MM.1S (cell line): ENCODE data around the gene HDLBP.

Source experiments
- DNase-seq: peaks from one replicate; pipeline ENCODE4 v3.0.0-alpha.2; 2015
- H2AFZ ChIP-seq: fragments of 300-600 bp; sonication (generic); 2 replicates; pipeline ENCODE4 v1.6.0; 2016; ENCODE audit warnings: antibody characterized with exemption, low read length
- H3F3A ChIP-seq: fragments of 300-600 bp; sonication (generic); 2 replicates; pipeline ENCODE4 v1.6.1; 2016; ENCODE audit warnings: mild to moderate bottlenecking, antibody characterized with exemption, low read length, moderate library complexity, mixed read lengths; ENCODE audit not compliant: insufficient read depth
- H3K27ac ChIP-seq: fragments of 300-600 bp; sonication (generic); 2 replicates; pipeline ENCODE4 v1.5.1; 2016; ENCODE audit warnings: mild to moderate bottlenecking, low read length
- H3K27me3 ChIP-seq: fragments of 300-600 bp; sonication (generic); replicated peaks from 2 replicates; pipeline ENCODE4 v1.6.0; 2016; ENCODE audit warnings: low read length; ENCODE audit not compliant: insufficient read depth
- H3K36me3 ChIP-seq: fragments of 300-600 bp; sonication (generic); replicated peaks from 2 replicates; pipeline ENCODE4 v1.6.1; 2016; ENCODE audit warnings: mild to moderate bottlenecking, low read length, mixed read lengths; ENCODE audit not compliant: insufficient read depth
- H3K4me1 ChIP-seq: fragments of 300-600 bp; sonication (generic); 2 replicates; pipeline ENCODE4 v1.6.1; 2016; ENCODE audit warnings: low read length, mixed read lengths
- H3K4me2 ChIP-seq: fragments of 300-600 bp; sonication (generic); 2 replicates; pipeline ENCODE4 v1.6.0; 2016; ENCODE audit warnings: low read depth, low read length
- H3K4me3 ChIP-seq: fragments of 300-600 bp; sonication (generic); 2 replicates; pipeline ENCODE4 v1.5.1; 2016; ENCODE audit warnings: low read length, mixed read lengths
- H3K79me2 ChIP-seq: fragments of 300-600 bp; sonication (generic); 2 replicates; pipeline ENCODE4 v1.6.1; 2016; ENCODE audit warnings: mixed run types, low read length, mixed read lengths
- H3K9ac ChIP-seq: fragments of 300-600 bp; sonication (generic); 2 replicates; pipeline ENCODE4 v1.6.1; 2016; ENCODE audit warnings: low read length, mixed read lengths
- H3K9me2 ChIP-seq: fragments of 300-600 bp; sonication (generic); replicated peaks from 2 replicates; pipeline ENCODE4 v1.6.1; 2016; ENCODE audit warnings: mild to moderate bottlenecking, low read length, mixed read lengths; ENCODE audit not compliant: insufficient read depth
- H3K9me3 ChIP-seq: fragments of 300-600 bp; sonication (generic); replicated peaks from 2 replicates; pipeline ENCODE4 v1.6.1; 2016; ENCODE audit warnings: mild to moderate bottlenecking, low read length, mixed read lengths; ENCODE audit not compliant: insufficient read depth
- H4K20me1 ChIP-seq: fragments of 300-600 bp; sonication (generic); 2 replicates; pipeline ENCODE4 v1.6.1; 2016; ENCODE audit warnings: mild to moderate bottlenecking, low read length, moderate library complexity, mixed read lengths; ENCODE audit not compliant: insufficient read depth
- EZH2 ChIP-seq: fragments of 300-600 bp; sonication (generic); optimal IDR thresholded peaks from 2 replicates; pipeline ENCODE3; 2017; ENCODE audit warnings: low read depth, mild to moderate bottlenecking, antibody characterized with exemption, low read length, mixed read lengths
- EZH2phosphoT487 ChIP-seq: fragments of 300-600 bp; sonication (generic); IDR thresholded peaks from 2 replicates; pipeline ENCODE4 v1.6.1; 2018; ENCODE audit warnings: antibody characterized with exemption, low read length
- TF ChIP-seq, protein P1 (sequence below): fragments of 300-600 bp; sonication (generic); IDR thresholded peaks from 2 replicates; pipeline ENCODE4 v1.5.1; 2016; ENCODE audit warnings: antibody characterized with exemption, low read length, mixed read lengths

Gene HDLBP

DNA sequence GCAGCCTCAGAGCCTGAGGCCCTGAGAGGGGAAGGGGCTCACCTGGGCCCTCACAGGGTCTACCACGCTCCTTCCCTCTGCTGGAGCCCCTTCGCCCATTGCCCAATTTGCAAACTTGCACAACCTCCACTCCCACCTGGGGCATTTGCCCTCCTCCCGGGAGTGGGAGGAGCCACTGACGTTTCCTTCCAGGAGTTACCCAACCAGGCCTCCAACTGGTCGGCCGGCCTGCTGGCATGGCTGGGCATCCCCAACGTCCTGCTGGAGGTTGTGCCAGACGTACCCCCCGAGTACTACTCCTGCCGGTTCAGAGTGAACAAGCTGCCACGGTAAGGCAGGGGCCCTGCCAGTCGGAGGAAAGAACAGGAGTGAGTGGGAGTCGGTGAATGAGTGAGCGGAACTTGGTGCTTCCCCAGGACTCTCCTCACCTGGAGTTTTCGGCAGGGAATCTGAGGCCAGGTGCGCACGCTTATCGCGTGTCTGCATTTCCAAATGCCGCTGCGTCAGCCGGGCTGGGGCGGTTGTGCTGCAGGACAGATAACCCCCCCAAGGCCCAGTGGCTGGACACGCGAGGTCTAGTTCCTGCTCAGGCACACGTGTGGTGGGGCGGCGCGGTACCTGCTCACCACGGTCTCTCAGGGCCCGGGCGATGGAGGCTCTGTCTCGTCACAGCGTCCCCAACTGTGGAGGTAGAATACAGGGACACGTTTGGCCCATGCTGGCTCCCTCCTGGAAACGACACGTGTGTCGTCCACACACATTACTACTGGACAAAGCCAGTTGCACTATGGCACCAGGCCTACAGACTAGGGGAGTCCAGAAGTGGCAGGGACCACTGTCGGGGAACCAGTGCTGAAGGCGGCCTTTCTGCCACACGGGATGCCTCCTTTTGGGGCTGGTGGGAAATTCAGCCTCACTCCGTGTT, 115.3 kb downstream of the HDLBP start:
- Histone ChIP-seq H3K36me3 (no peaks in the 10 kb centered on the region), H2AFZ (no peak overlapping the region)
- TF ChIP-seq EZH2phosphoT487 = no peak
- TF ChIP-seq EZH2 = no peak
- TF ChIP-seq, protein P1, sequence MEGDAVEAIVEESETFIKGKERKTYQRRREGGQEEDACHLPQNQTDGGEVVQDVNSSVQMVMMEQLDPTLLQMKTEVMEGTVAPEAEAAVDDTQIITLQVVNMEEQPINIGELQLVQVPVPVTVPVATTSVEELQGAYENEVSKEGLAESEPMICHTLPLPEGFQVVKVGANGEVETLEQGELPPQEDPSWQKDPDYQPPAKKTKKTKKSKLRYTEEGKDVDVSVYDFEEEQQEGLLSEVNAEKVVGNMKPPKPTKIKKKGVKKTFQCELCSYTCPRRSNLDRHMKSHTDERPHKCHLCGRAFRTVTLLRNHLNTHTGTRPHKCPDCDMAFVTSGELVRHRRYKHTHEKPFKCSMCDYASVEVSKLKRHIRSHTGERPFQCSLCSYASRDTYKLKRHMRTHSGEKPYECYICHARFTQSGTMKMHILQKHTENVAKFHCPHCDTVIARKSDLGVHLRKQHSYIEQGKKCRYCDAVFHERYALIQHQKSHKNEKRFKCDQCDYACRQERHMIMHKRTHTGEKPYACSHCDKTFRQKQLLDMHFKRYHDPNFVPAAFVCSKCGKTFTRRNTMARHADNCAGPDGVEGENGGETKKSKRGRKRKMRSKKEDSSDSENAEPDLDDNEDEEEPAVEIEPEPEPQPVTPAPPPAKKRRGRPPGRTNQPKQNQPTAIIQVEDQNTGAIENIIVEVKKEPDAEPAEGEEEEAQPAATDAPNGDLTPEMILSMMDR = no peak

DNA sequence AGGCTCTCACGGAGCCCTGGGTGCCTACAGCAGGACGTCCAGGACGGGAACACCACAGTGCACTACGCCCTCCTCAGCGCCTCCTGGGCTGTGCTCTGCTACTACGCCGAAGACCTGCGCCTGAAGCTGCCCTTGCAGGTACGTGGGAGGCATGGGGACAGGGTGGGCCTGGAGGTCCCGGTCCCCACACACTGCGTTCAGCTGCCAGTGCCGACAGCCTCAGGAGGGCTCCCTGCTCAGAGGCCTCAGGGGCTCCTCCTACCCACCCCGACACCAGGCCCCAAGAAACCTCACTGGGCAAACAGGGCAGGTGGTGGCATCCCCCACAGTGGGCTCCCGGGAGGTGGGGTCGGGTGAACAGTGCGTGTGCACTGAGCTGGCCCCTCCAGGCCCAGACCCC, 116.2 kb downstream of the HDLBP start:
- Histone ChIP-seq H3K36me3 (no peaks in the 10 kb centered on the region), H3K27ac (no peak overlapping the region), H3K4me3 (no peak overlapping the region), H3K4me1 (no peaks in the 10 kb centered on the region), H3K9me2 (no peaks in the 10 kb centered on the region), H3K79me2 (no peaks in the 10 kb centered on the region), H3F3A (no peaks in the 10 kb centered on the region), H2AFZ (no peak overlapping the region), H3K27me3 (no peaks in the 10 kb centered on the region; the same call in none of the 2 replicates), H4K20me1 (no peaks in the 10 kb centered on the region), H3K9me3 (no peaks in the 10 kb centered on the region), H3K4me2 (no peak overlapping the region), H3K9ac (no peak overlapping the region)
- no peak for DNase-seq
- TF ChIP-seq EZH2 = no peak
- no peak for TF ChIP-seq EZH2phosphoT487
- TF ChIP-seq, protein P1 = no peak

More for the DNA sequence above, 115.3 kb downstream of the HDLBP start:
- no peak overlapping the region for H3K4me2 ChIP-seq
- no peaks in the 10 kb centered on the region for H3K79me2 ChIP-seq
- no peaks in the 10 kb centered on the region for H3K9me3 ChIP-seq
- H3K4me3 ChIP-seq = no peak overlapping the region
- DNase-seq = no peak
- H3K27ac ChIP-seq = no peak overlapping the region
- no peaks in the 10 kb centered on the region; the same call in none of the 2 replicates for H3K27me3 ChIP-seq
- no peaks in the 10 kb centered on the region for H3F3A ChIP-seq
- H3K9me2 ChIP-seq = no peaks in the 10 kb centered on the region
- H4K20me1 ChIP-seq = no peaks in the 10 kb centered on the region
- H3K4me1 ChIP-seq = no peaks in the 10 kb centered on the region
- no peak overlapping the region for H3K9ac ChIP-seq

DNA sequence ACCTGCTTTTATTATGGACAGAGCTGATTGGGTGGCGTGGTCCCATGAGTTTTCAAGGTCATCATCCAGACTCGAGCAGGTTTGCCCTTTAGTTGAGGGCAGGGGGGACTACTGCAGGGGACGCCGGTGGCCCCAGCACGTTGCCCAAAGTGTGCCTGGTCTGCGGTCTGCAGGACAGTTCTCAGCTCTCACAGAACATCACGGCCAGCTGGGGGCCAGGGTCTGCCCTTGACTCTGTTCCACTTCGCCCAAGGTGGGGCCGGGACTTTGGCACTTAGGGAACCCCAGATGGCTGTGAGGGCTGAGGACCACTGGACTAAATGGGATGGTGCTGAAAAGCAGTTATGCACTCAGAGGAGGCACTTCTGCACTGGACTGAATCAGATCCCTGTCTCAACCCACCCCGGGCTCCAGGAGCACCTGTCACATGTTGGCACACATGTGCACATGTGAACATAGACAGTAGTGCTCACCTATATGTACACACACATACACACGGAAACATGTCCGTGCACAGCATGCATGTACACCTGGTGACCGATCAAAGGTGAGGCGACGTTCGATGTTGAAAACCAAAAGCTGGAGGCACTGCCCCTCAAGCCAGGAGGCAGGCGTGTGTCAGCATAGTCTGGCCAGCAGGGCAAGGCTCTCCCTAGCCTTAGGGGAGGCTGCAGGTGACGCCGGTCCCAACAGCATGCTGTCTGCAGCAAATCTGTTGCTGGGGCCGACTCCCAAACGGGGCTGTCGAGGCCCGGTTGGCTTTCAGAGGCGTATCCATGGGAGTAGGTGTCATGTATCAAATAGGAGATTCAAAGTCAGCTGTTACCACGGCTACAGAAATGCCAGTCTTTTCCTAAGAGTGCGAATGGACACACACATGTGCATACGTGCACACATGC, 116.8 kb downstream of the HDLBP start:
- no peak overlapping the region for H3K27ac ChIP-seq
- DNase-seq = no peak
- TF ChIP-seq, protein P1 = no peak
- TF ChIP-seq EZH2phosphoT487 (no peak), EZH2 (no peak)

More for the DNA sequence above, 116.8 kb downstream of the HDLBP start:
- H3K4me2 ChIP-seq = no peak overlapping the region
- no peaks in the 10 kb centered on the region for H3K9me2 ChIP-seq
- H3K9ac ChIP-seq = no peak overlapping the region
- H3K4me3 ChIP-seq = no peak overlapping the region
- H2AFZ ChIP-seq = no peak overlapping the region
- H3K9me3 ChIP-seq = no peaks in the 10 kb centered on the region
- H3K79me2 ChIP-seq = no peaks in the 10 kb centered on the region
- no peaks in the 10 kb centered on the region for H3F3A ChIP-seq
- H3K27me3 ChIP-seq = no peaks in the 10 kb centered on the region; the same call in none of the 2 replicates
- H4K20me1 ChIP-seq = no peaks in the 10 kb centered on the region
- no peaks in the 10 kb centered on the region for H3K36me3 ChIP-seq
- H3K4me1 ChIP-seq = no peaks in the 10 kb centered on the region
